ENCODE measurements around the gene PCLO.

DNA sequence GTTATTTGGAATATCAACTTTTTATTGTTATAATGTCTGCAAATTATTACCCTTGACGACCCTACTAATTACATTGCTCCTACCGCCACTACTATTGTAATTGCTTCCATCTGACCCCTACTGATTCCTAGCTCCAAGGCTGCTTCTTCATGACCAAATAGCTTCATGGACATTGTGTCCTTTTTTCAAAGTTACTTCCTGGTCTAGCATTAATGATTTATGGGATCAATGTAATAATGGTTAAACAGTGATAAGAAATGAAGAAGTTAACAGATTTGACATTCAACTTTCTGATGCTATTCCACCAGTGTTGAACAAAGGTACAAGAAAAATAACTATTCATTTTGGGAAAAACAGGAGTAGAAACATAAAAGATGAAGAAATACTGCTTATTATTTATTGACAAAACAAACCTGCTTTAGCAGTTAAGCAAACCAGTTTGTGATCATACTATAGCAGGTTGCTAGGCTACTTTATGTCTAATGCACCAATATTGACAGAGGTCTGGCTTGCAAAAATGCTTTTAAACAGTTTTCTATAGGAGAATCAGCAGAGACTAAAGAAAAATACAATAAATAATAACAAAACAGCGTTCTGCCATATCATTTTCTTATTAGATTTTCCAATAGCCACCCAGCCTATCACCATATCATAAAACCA, 125.8 kb downstream of the PCLO start:
- TF ChIP-seq POLR2A (IDR thresholded peaks at IDR 0.05; ENCODE audit: low read depth, low read length) = no peak
- TF ChIP-seq POLR2AphosphoS5 (IDR thresholded peaks at IDR 0.05; ENCODE audit: low read depth, low read length) = no peak
- no peak for TF ChIP-seq TAF1 (IDR thresholded peaks at IDR 0.05; ENCODE audit: borderline replicate concordance, low read depth, low read length)
